ENCODE data around the gene BHLHE40.
"Not testable (repeated sequence)": the region's sequence is repeated elsewhere in the genome, so short reads cannot be mapped to it uniquely, and the experiment has no call there.

Gene BHLHE40

DNA sequence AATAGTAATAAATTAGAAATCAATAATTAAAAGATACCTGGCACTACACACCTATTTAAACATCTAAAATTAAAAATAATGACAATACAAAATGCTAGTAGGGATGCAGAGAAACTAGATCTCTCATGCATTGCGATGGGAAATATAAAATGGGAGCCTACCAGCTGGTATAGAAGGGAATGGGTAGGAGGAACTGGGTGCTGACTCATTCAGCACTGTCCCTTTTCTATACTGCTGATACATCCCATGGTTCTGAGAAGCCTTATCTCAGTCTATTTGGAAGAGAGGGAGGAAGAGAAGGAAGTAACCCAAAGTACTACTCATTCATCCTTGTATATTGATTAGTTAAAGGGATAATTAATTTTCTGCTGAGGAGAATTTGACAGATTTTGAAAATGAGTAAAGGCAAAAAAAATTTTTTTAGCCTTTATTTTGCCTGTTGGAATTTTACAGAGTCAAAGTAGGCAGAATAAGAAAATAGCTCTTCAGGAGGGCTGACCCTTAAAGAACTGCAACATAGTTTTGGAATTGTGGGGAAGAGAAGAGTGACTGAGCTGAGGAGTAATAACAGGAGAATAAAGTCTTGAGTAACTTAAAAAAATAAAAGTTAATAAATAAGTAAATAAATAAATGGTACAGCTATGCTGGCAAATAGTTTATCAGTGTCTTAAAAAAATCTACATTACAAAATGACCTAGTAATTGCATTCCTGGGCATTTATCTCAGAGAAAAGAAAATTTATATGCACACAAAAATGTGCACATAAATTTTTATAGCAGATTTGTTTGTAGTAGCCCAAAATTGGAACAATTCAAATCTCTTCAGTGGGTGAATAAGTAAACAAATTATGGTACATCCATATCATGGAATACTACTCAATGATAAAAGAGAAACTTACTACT, 15.3 kb upstream of the BHLHE40 start:
- DNase-seq, result no peak

DNA sequence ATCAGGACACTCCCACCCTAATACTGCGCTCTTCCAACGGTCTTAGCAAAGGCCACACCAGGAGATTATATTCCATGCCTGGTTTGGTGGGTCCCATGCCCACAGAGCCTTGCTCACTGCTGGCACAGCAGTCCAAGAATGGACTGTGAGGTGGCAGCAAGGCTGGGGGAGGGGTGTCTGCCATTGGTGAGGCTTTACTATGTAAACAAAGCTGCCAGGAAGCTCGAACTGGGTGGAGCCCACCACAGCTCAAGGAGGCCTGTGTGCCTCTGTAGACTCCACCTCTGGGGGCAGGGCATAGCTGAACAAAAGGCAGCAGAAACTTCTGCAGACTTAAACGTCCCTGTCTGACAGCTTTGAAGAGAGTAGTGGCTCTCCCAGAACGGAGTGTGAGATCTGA, 13.2 kb upstream of the BHLHE40 start:
- DNase-seq, result not testable (repeated sequence)

GRCh38 chr3:4967683-4968082, 11.6 kb upstream of the BHLHE40 start:
- DNase-seq, result not testable (repeated sequence)

DNA sequence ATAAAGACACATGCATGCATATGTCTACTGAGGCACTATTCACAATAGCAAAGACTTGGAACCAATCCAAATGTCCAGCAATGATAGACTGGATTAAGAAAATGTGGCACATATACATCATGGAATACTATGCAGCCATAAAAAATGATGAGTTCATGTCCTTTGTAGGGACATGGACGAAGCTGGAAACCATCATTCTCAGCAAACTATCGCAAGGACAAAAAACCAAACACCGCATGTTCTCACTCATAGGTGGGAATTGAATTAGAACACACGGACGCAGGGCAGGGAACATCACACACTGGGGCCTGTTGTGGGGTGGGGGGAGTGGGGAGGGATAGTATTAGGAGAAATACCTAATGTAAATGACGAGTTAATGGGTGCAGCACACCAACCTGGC, 7.8 kb upstream of the BHLHE40 start:
- DNase-seq, result not testable (repeated sequence)

- DNase-seq, result no peak
These were observed 7.4 kb upstream of the BHLHE40 start for GRCh38 chr3:4971838-4972237.

DNA sequence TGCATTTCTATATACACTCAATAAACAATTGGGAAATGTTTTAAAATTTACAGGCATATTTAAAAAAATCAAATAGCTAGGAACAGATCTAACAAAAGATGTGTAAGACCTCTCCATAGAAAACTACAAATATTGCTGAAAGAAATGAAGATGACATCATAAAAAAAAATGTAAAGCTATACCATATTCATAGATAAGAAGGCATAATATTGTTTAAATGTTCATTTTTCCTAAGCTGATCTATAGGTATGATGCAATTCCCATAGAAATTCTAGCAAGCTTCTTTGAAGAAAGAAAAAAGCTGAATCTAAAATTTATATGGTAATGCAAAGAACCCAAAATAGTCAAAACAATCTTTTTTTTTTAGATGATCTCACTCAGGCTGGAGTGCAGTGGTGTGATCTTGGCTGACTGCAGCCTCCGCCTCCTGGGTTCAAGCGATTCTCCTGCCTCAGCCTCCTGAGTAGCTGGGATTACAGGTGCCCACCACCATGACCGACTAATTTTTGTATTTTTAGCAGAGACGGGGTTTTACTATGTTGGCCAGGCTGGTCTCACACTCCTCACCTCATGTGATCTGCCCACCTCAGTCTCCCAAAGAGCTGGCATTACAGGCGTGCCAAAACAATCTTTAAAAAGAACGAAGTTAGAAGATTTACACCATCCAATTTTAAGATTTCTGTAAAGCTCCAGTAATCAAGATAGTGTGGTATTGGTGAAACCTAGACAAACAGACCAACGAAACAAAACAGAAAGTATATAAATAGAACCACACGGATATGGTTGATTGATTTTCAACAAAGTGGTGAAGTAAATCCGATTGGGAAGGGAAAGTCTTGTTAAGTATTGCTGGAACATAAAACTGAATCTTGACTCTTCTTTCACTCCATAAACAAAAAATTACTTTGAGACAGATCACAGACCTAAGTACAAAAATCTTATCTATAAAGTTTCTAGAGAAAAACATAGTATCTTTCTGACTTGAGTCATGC, 6.3 kb upstream of the BHLHE40 start:
- DNase-seq, result no peak

DNA sequence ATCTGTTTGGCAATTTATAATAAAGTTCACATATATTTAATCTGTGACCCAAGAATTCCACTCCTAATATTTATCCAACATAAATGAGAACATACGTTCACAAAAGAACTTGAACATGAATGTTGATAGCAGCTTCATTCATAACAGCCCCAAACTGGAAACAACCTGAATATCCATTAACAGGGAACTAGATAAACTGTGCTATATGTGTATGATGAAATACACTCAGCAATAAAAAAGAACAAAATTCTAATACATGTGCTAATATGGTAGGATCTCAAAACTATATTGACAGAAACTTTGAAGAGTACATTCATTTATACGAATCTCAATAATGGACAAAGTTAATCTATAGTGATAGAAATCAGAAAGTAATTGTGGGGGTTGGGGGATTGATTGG, 5.1 kb upstream of the BHLHE40 start:
- no peak for DNase-seq

GRCh38 chr3:4976109-4976508, 3.1 kb upstream of the BHLHE40 start:
- no peak for DNase-seq

- peak; percentile 86 for DNase-seq
These were observed 2.0 kb upstream of the BHLHE40 start for GRCh38 chr3:4977001-4977852.

DNA sequence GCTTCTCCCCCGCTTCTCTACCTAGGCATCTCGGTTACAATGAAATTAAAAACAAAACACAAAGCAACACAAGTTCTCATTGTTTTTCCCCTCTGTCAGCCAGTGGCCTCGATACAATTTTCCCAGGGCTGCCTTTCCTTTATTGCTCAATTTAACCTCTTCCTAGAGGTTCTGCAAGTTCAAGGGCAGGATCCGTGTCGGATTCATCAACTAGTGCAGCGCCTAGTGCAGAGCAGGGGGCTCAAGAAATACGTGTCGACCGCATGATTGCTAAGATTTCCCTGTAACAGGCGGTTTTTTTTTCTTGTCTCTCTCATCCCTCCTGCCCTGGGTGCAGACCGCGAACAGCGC, 1.4 kb upstream of the BHLHE40 start:
- DNase-seq, result no peak

DNA sequence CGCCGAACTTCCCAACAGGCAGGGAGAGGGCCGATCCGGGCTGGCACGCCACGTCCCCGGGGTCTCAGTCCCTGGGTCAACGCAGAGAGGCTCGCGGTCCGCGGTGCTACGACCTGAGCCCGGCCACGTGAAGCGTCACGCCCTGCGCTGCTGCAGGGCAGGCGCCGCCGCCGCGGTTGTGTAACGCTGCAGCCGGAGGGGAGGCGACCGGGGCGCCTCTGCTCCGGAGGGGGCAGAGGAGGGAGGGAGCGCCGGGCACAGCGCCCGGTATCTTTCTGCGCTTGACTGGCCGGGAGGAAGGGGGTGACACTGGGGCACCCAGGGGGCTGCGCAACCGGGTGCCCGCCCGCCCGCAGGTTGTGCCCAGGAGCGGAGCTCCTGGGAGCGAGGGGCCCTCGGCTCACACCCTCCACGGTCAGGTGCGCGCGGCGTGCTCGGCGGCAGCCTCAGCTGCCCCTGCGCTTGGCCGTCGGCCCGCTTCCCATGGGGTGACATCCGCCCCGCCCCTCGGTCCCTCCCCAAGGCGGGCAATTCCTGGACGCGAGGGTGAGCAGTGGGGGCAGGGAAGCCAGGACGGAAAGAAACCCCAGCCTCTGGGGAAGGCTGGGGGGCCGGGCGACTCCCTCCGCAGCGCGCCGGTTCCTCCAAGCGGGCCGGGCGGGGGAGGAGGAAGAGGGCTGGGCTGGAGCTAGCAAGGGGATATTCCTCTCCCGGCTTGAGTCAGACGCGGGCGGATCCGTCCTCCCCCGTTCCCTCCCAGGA, 852 bp upstream of the BHLHE40 start:
- peak; percentile 95 for DNase-seq

DNA sequence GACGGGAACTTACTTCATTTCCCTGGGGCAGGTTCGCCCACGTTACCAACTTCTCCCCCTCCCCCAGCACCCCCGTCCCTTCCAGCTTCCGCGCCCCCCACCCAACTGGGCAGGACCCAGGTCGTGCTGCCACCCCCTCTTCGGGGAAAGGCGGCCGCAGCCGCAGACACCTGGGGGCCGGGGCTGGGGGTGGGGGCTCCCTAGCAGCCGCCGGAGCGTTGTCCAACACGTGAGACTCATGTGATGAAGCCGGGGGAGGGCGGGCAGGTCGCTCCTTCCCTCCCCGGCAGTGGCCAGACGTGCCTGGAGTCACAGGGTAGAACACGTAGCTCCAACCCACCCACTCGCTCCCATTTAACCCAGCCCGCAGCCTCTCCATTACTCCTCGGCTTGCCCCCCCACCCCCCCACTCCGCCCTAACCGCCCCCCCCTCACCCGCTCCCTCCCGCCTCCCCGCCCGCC, 240 bp upstream of the BHLHE40 start:
- peak; percentile 96 for DNase-seq

- peak; percentile 92 for DNase-seq
These were observed 1.3 kb downstream of the BHLHE40 start for GRCh38 chr3:4980229-4981203.

DNA sequence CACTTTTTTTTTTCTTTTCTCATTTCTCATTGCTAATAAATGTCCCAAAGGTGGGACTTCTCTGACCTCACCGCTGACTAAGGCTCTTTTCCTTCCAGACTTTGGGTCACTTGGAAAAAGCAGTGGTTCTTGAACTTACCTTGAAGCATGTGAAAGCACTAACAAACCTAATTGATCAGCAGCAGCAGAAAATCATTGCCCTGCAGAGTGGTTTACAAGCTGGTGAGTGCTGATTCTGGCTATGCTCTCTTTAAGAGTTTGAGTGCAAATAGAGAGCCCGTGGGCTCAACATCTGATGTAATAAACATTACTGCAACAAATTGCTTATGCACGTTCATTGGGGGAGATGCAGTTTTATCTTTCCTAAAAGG, 2.0 kb downstream of the BHLHE40 start:
- no peak for DNase-seq

GRCh38 chr3:4981665-4982494, 2.6 kb downstream of the BHLHE40 start:
- no peak for DNase-seq

DNA sequence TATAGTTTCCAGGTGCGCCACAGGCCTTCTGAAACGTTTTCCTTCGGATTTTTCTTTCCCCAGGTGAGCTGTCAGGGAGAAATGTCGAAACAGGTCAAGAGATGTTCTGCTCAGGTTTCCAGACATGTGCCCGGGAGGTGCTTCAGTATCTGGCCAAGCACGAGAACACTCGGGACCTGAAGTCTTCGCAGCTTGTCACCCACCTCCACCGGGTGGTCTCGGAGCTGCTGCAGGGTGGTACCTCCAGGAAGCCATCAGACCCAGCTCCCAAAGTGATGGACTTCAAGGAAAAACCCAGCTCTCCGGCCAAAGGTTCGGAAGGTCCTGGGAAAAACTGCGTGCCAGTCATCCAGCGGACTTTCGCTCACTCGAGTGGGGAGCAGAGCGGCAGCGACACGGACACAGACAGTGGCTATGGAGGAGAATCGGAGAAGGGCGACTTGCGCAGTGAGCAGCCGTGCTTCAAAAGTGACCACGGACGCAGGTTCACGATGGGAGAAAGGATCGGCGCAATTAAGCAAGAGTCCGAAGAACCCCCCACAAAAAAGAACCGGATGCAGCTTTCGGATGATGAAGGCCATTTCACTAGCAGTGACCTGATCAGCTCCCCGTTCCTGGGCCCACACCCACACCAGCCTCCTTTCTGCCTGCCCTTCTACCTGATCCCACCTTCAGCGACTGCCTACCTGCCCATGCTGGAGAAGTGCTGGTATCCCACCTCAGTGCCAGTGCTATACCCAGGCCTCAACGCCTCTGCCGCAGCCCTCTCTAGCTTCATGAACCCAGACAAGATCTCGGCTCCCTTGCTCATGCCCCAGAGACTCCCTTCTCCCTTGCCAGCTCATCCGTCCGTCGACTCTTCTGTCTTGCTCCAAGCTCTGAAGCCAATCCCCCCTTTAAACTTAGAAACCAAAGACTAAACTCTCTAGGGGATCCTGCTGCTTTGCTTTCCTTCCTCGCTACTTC, 3.8 kb downstream of the BHLHE40 start:
- no peak for DNase-seq

- no peak for DNase-seq
These were observed 4.7 kb downstream of the BHLHE40 start for GRCh38 chr3:4983739-4984510.

- no peak for DNase-seq
These were observed 5.3 kb downstream of the BHLHE40 start for GRCh38 chr3:4984511-4984864.

Data from left hindlimb (tissue), 1 donor.